Measurements from ENCODE around the gene SYT7. TPM values are rescaled to one million over a fixed set of nuclear protein-coding genes. Genes with fewer than 3 reads are reported as not detected.

SYT7 gene
- total RNA-seq, 3 donors from 2014 or later (not counting 1 experiment from before 2014, with no cell fraction given), result 0.07 TPM; not detected in 2

DNA sequence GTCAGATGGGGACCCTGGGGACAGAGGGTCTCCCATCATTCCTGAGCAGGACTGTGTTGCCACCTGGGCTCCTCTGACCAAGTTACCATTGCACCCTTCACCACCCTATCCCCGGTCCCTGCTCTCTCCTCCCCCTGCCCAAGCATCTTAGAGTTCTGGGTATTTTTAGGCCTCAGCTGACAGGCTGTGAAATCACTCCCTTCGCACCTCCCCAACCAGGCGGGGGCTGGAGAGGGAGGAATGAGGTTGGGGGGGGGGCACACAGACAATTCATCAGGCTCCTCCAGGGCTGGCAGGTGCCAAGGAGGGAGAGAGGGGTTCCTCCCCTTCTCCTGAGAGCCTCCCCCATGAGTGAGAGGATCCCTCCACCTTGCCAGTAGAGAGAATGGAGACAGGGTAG is 9.0 kb downstream of the SYT7 start:
- Histone ChIP-seq H3K4me3 (ENCODE audit: low read length) (no peak overlapping the region), H3K27ac (ENCODE audit: low read length) (no peak overlapping the region), H3K36me3 (ENCODE audit: control insufficient read depth, insufficient read depth, low read length) (no peaks in the 10 kb centered on the region), H3K4me1 (ENCODE audit: control insufficient read depth, insufficient read depth, low read length) (peaks cover 3% of the 10 kb centered on the region), H3K9me3 (ENCODE audit: control insufficient read depth, insufficient read depth, low read length) (no peaks in the 10 kb centered on the region), H3K27me3 (ENCODE audit: control insufficient read depth, insufficient read depth, low read length) (peaks cover 12% of the 10 kb centered on the region)
- H3K4me1 Mint-ChIP-seq, result peaks cover 0 to 5% of the 10 kb centered on the region in 2 donors
- WGBS (ENCODE audit: insufficient coverage), result 60% methylated on average over 3 of the region's 3 CpGs
- H3K9me3 Mint-ChIP-seq, result no peaks in the 10 kb centered on the region
- DNase-seq, result no peak
- no peak for ATAC-seq
- H3K4me3 Mint-ChIP-seq, result no peak overlapping the region
- intact Hi-C loops (cut with micrococcal nuclease), result no loop called here
- peaks cover 16 to 40% of the 10 kb centered on the region in 2 donors for H3K27me3 Mint-ChIP-seq (ENCODE audit: low read depth in 2 of 2)
- no peak overlapping the region for H3K27ac Mint-ChIP-seq
- H3K36me3 Mint-ChIP-seq, result no peaks in the 10 kb centered on the region
- TF ChIP-seq, protein P1, sequence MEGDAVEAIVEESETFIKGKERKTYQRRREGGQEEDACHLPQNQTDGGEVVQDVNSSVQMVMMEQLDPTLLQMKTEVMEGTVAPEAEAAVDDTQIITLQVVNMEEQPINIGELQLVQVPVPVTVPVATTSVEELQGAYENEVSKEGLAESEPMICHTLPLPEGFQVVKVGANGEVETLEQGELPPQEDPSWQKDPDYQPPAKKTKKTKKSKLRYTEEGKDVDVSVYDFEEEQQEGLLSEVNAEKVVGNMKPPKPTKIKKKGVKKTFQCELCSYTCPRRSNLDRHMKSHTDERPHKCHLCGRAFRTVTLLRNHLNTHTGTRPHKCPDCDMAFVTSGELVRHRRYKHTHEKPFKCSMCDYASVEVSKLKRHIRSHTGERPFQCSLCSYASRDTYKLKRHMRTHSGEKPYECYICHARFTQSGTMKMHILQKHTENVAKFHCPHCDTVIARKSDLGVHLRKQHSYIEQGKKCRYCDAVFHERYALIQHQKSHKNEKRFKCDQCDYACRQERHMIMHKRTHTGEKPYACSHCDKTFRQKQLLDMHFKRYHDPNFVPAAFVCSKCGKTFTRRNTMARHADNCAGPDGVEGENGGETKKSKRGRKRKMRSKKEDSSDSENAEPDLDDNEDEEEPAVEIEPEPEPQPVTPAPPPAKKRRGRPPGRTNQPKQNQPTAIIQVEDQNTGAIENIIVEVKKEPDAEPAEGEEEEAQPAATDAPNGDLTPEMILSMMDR (IDR thresholded peaks at IDR 0.05), result no peak

DNA sequence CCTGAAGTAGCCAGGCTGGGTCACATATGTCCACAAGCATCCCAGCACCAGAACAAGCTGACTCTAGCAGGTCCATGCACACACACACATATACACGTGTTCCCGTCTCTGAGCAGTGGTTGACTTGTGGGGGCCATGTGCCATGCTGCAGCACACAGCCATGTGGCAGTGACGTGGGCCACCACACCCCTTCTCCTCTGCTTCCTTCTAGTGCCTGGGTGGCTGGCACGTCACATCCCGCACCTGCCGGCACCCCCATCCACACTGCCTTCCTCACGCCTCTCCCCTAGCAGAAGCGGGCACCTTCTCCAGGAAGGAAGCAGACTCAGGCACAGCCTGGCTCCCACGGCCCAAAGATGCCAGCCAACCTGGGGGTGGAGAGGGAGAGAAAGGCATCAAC is 9.5 kb downstream of the SYT7 start:
- Histone ChIP-seq H3K27me3 (ENCODE audit: control insufficient read depth, insufficient read depth, low read length) (peaks cover 13% of the 10 kb centered on the region), H3K9me3 (ENCODE audit: control insufficient read depth, insufficient read depth, low read length) (no peaks in the 10 kb centered on the region), H3K4me3 (ENCODE audit: low read length) (no peak overlapping the region), H3K27ac (ENCODE audit: low read length) (no peak overlapping the region), H3K4me1 (ENCODE audit: control insufficient read depth, insufficient read depth, low read length) (peaks cover 3% of the 10 kb centered on the region), H3K36me3 (ENCODE audit: control insufficient read depth, insufficient read depth, low read length) (no peaks in the 10 kb centered on the region)
- Mint-ChIP-seq H3K4me3 (no peak overlapping the region), H3K27me3 (ENCODE audit: low read depth in 2 of 2) (peaks cover 16 to 41% of the 10 kb centered on the region in 2 donors), H3K4me1 (peaks cover 0 to 5% of the 10 kb centered on the region in 2 donors), H3K27ac (no peak overlapping the region), H3K36me3 (no peaks in the 10 kb centered on the region), H3K9me3 (no peaks in the 10 kb centered on the region)
- TF ChIP-seq, protein P1 (IDR thresholded peaks at IDR 0.05), result no peak
- ATAC-seq, result no peak
- no peak for DNase-seq
- intact Hi-C loops (cut with micrococcal nuclease), result no loop called here
- 65% methylated on average over 9 of the region's 9 CpGs for WGBS (ENCODE audit: insufficient coverage)

DNA sequence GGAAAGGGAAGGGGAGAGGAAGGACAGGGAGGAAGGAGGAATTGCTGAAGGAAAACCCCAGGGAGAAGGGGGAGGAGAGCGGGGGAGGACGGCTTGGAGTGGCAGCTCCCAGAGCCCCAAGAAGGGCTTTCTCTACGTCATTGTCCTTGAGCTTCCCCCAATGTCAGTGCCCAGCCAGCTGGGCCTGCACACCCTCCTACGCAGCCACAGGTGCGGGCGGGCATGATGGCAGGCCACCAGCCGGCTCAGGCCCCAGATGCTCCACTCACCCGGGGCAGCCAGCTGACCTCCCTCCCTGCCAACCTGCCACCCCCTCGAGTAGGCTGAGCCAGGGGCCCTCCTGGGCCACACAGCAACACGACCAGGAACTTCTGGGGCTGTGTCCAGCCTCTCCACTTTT is 11.2 kb downstream of the SYT7 start:
- H3K9me3 ChIP-seq (ENCODE audit: control insufficient read depth, insufficient read depth, low read length), result no peaks in the 10 kb centered on the region
- no peak overlapping the region for H3K4me3 ChIP-seq (ENCODE audit: low read length)
- 61% methylated on average over 10 of the region's 10 CpGs for WGBS (ENCODE audit: insufficient coverage)
- Mint-ChIP-seq H3K36me3 (no peaks in the 10 kb centered on the region), H3K9me3 (no peaks in the 10 kb centered on the region), H3K27ac (no peak overlapping the region), H3K4me1 (peaks cover 0 to 5% of the 10 kb centered on the region in 2 donors), H3K27me3 (ENCODE audit: low read depth in 2 of 2) (peaks cover 20 to 42% of the 10 kb centered on the region in 2 donors), H3K4me3 (no peak overlapping the region)
- TF ChIP-seq, protein P1 (IDR thresholded peaks at IDR 0.05), result no peak
- H3K27ac ChIP-seq (ENCODE audit: low read length), result no peak overlapping the region
- intact Hi-C loops (cut with micrococcal nuclease), result no loop called here
- ATAC-seq, result no peak
- no peak for DNase-seq
- peaks cover 3% of the 10 kb centered on the region for H3K4me1 ChIP-seq (ENCODE audit: control insufficient read depth, insufficient read depth, low read length)
- no peaks in the 10 kb centered on the region for H3K36me3 ChIP-seq (ENCODE audit: control insufficient read depth, insufficient read depth, low read length)
- H3K27me3 ChIP-seq (ENCODE audit: control insufficient read depth, insufficient read depth, low read length), result peaks cover 13% of the 10 kb centered on the region

DNA sequence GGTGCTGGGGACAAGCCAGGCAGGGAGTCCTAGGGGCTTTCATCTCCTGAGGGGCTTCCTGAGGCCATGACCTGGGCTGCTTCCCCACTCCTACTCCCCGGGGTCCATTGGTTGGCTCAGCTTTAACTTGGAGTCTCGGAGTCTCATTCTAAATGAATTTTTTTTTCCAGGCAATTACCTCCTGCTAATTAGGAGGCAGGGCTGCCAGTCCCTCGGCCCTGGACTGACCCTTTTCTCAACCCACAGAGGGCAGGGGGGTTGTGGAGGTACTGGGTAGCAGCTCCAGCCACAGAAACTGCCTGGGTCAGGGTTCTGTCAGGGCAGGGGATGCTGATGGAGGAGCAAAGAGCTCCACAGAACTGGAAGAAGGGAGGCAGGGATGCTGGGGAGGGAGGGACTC is 11.9 kb downstream of the SYT7 start:
- intact Hi-C loops (cut with micrococcal nuclease), result no loop called here
- Histone ChIP-seq H3K4me3 (ENCODE audit: low read length) (no peak overlapping the region), H3K36me3 (ENCODE audit: control insufficient read depth, insufficient read depth, low read length) (no peaks in the 10 kb centered on the region), H3K9me3 (ENCODE audit: control insufficient read depth, insufficient read depth, low read length) (no peaks in the 10 kb centered on the region), H3K27ac (ENCODE audit: low read length) (no peak overlapping the region), H3K4me1 (ENCODE audit: control insufficient read depth, insufficient read depth, low read length) (peaks cover 3% of the 10 kb centered on the region), H3K27me3 (ENCODE audit: control insufficient read depth, insufficient read depth, low read length) (peaks cover 13% of the 10 kb centered on the region)
- Mint-ChIP-seq H3K27ac (no peak overlapping the region), H3K27me3 (ENCODE audit: low read depth in 2 of 2) (peaks cover 27 to 49% of the 10 kb centered on the region in 2 donors), H3K4me3 (no peak overlapping the region), H3K36me3 (no peaks in the 10 kb centered on the region), H3K9me3 (no peaks in the 10 kb centered on the region), H3K4me1 (peaks cover 0 to 5% of the 10 kb centered on the region in 2 donors)
- TF ChIP-seq, protein P1 (IDR thresholded peaks at IDR 0.05), result no peak
- ATAC-seq (no peak), DNase-seq (no peak)
- WGBS (ENCODE audit: insufficient coverage), result 55% methylated on average over 3 of the region's 3 CpGs

Data from natural killer cell (primary cell).